ENCODE results near the gene CNOT9.

DNA sequence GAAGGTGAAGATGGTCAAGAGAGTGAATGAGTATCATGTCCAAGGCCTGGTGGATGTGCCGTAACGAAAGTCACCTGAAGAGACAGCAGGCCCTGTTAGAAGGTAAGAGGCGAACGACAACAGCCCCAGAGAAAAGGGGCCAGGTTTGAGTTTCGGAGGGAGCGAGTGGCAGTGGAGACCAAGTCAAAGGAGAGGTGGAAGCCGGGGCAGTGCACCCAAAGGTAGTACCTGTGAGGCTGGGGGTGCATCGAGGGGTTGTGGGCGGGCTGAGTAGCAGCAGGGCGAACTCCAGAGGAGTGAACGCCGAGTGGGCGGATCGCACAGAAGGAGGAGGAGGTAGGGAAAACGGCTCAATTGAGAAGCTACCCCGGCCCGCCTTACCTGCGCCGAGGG, 846 bp upstream of the CNOT9 start:
- no peak for TF ChIP-seq MYC (CRISPR knock-in tag; IDR thresholded peaks at IDR 0.05; ENCODE audit: borderline replicate concordance)
- no peak for TF ChIP-seq JUND (CRISPR knock-in tag; IDR thresholded peaks at IDR 0.05)
- TF ChIP-seq HDAC6 (IDR thresholded peaks at IDR 0.05; ENCODE audit: low read depth, low read length), result no peak
- TF ChIP-seq HDAC2 (CRISPR knock-in tag; IDR thresholded peaks at IDR 0.05), result no peak
- TF ChIP-seq FOXO1 (CRISPR knock-in tag; IDR thresholded peaks at IDR 0.05), result no peak
- no peak for TF ChIP-seq ZNF101 (CRISPR knock-in tag; IDR thresholded peaks at IDR 0.05; ENCODE audit: borderline replicate concordance, low read depth)

Measured in HepG2 (cell line).